Measurements from ENCODE around the gene SHISA9.

GRCh38 chr16:13143551-13143950 is 242.2 kb downstream of the SHISA9 start:
- TF ChIP-seq, protein P1, sequence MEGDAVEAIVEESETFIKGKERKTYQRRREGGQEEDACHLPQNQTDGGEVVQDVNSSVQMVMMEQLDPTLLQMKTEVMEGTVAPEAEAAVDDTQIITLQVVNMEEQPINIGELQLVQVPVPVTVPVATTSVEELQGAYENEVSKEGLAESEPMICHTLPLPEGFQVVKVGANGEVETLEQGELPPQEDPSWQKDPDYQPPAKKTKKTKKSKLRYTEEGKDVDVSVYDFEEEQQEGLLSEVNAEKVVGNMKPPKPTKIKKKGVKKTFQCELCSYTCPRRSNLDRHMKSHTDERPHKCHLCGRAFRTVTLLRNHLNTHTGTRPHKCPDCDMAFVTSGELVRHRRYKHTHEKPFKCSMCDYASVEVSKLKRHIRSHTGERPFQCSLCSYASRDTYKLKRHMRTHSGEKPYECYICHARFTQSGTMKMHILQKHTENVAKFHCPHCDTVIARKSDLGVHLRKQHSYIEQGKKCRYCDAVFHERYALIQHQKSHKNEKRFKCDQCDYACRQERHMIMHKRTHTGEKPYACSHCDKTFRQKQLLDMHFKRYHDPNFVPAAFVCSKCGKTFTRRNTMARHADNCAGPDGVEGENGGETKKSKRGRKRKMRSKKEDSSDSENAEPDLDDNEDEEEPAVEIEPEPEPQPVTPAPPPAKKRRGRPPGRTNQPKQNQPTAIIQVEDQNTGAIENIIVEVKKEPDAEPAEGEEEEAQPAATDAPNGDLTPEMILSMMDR (IDR thresholded peaks at IDR 0.05; ENCODE audit: poor library complexity), result no peak
- no peak for TF ChIP-seq EZH2 (IDR thresholded peaks at IDR 0.05; ENCODE audit: borderline replicate concordance)

All from hepatocyte (in vitro differentiated cells).